Fibroblast of lung (primary cell): ENCODE measurements around the gene ERLIN1.

Experiments
- CTCF ChIP-seq, 2 donors: IDR thresholded peaks in 1 of 2; conservative IDR thresholded peaks in 1 of 2; 1 replicate in 1 of 2; 2 replicates in 1 of 2; pipeline ENCODE4 v1.5.1; 2011 to 2012; ENCODE audit warnings: low read length in 2 of 2, control low read depth in 1 of 2, inconsistent platforms in 1 of 2, low read depth in 1 of 2, mild to moderate bottlenecking in 1 of 2
- EZH2 ChIP-seq: IDR thresholded peaks from 2 replicates; pipeline ENCODE4 v1.5.1; 2012; ENCODE audit warnings: low read length, control low read depth, mild to moderate bottlenecking; ENCODE audit errors: missing control alignments

GRCh38 chr10:100155936-100156335, 29.9 kb downstream of the ERLIN1 start:
- TF ChIP-seq CTCF (conservative IDR thresholded peaks at IDR 0.05 in 1 of 2, IDR thresholded peaks at IDR 0.05 in 1 of 2; ENCODE audit: low read depth in 1 of 2, low read length in 2 of 2): no peak
- no peak for TF ChIP-seq EZH2
